DMS153 treated with DMSO at 0.1 percent for 48 hours (cell line): ENCODE measurements around the gene ZNF592.
"Not testable (repeated sequence)": the region's sequence is repeated elsewhere in the genome, so short reads cannot be mapped to it uniquely, and the experiment has no call there.

Experiments
- DNase-seq: peaks from one replicate; lab custom pipeline; 2025; ENCODE audit not compliant: unreplicated experiment; lab: John Stamatoyannopoulos, UW

Gene ZNF592

DNA sequence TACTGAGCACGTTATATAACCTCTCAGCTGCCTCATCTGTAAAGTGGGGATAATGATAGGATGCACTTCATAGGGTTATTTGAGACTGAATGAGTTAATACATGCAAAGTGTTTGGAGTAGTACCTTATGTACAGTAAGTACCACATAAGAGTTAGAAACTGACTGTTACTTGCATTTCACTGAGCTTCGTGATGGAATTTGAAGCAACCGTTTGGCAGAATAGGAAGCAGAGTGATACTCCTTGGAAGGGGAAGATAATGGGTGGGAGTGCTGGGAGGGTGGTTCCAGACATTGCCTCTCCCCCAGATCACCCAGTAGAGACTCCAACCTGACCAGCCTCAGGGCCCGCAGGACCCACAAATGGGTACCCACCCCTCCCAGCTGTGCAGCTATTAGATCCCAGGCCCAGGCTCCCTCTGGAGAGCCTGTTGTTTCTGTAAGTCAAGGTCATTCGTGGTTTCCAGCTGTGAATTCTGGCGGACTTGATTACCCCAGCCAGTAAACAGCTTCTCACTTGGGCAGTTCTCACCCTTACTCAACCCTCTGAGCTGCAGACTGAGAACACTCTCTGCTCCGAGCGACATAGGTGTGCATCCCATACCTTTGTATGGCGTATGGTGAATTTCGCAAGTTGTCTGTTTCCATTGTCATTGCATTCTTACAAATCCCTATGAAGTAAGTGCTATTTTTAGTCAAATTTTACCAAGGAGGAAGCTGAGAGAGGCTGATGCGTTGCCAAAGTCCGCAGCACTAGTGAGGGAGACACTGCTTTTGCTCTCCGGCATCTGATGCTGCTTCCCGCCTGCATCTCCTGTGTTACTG is 79.9 kb downstream of the ZNF592 start:
- no peak for DNase-seq

DNA sequence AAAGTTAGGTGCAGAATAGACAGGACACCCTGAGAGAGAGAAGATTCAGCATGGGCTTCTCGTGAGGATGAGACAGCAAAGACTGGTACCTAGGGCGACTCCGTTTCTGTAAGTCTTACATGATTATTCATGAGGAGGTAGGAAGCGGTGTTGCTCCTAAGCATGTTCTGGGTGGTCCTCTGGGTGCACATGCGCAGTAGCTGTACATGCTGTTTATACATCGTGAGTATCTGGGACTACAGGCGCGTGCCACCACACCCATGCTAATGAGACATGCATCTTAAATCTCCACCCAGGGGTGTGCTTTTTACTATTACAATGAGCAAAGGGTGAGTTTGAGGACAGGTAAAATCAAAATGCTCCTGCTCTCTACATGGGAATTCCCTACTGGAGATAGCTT is 81.0 kb downstream of the ZNF592 start:
- no peak for DNase-seq

DNA sequence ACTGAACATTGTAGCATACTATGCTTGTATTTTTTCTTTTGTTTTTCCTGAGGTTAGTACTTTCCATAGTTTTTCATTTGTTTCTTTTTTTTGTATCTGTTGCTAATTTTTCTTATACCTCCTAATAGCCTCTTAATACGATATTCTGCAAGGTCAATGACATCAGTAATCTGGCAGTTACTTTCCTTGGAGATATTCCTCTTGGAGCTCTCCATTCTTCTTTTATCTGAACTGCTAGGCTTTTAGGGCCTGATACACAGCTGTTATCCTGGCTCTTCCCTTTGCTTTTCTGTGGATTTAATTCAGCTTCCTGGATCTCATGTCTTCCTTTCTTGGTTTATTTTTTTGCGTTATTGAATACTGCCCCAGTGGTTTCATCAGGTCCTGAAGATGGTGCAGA is 81.6 kb downstream of the ZNF592 start:
- DNase-seq: no peak

DNA sequence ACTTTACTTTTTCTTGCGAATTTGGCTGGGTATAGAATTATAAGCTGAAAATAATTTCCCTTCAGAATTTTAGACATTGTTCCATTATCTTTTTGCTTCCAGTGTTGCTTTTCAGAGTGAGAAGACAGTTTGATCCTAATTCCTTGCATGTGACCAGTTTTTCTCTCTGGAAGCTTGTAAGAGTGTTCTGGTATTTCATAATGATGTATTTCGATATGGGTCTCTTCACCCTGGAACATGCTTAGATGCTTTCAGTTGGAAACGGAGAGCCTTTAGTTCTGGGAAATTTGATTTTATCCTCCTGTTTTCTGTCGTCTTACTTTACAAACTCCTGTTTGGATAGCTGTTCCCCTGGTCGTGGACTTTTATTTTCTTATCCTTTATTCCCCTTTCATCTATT is 82.6 kb downstream of the ZNF592 start:
- no peak for DNase-seq

DNA sequence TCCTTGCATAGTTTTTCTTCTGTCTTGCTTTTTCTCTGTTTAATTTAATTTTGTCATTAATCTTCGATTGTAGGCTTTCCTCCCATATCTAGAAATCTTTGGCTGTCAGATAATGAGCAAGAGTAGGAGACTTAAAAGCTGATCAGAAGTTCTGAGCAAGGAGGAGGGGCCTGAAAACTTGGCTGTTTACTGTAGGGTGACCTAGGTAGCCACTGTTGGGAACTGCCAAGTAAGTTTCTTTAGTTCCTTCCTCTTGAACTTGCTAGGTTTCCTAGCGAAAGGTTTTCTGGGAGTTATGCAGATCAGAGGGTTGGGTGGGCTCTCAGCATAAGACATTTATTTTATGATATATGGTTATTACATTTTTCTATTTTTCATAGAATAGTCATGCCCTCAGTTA is 83.2 kb downstream of the ZNF592 start:
- no peak for DNase-seq

DNA sequence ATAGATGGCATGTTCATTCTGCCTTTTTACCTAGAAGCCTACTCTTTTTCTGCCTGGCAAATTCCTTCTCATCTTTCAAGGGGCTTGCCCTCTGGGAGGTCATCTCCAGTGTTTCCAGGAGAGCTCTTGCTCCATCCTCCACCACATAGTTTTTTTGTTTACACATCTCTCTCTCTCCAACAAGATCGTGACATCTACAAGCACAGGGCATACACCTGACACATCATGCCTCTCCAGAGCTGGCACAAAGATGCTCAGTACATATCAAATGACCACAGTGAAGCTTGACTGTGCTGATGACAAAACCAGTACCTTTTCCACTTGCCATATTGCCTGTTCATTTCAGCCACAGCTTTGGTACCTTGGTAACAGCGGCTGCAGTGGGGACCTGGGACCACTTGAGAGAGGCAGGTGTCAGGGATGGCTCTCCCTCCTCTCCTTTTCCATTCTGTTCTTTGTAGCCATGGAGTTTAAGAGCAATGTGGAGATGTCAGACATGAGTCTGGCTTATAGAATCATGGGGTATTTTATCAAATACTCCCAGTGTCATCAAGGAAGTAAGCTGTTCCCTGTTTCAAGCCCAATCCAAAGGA is 84.2 kb downstream of the ZNF592 start:
- no peak for DNase-seq

DNA sequence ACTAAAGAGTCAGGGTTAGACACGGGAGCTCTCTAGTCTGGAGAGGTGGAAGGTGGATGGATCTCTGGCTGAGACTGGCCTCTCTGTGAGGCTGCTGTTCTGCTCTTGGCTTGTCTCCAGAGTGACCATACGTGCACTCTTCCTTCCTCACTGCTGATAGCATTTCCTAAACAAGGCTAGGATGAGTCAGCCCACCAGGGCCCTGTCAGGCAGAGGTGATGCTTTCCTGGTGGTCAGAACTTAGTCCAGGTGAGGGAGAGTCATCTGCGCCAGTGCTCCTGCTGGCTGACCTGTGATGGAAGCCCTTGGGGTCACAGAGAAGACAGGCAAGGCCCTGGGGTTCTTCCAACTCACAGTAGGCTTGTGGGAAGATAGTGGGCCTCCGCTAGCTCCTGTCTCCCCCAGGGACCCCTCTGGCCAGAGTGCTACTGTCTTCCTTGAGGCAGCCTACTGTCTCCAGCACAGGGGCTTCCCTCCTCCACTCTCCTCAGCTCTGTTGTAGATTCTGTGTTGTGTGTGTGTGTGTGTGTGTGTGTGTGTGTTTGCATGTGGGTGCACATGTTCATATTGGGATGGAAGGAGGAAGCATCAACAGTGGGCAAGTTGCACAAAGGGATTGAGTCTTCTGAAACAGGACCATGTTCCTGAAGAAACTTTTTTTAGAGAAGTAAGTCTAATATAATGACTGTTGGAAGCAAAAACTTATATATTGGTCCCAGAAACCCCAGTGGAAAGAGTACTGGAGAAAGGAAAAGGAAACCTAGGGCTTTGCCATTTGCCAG is 85.2 kb downstream of the ZNF592 start:
- DNase-seq: no peak

DNA sequence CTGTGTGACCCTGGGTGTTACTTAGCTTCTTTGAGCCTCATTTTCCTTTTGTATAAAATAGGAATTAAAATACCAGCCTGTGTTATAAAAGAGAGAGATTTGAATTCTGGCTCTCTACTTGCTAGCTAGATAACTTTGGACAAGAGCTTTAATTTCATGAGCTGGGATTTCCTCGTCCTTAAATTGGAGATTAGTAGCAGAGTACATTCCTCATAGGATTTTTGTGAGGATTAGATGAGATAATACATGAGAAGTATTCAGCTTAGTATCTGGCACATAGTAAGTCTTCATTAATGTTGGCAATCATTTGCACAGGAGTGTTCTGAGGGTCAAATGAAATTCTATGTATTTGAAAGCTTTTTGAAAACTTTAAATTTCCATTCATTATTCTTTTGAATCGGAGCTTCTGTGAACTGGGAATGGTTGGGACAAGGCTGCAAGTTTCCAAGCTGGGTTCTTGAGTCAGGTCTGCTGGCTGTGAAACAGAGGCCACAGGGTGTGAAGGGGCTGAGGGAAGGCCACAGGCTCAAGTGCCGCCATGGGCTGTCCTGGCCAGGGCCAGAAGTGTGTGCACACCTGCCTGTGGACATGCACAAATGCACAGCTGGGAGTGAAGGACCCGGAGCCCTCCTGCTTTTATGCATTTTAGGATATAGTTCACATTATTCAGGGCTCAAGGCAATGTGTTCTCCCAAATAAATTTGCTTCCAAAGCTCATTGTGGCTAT is 86.0 kb downstream of the ZNF592 start:
- DNase-seq: no peak

DNA sequence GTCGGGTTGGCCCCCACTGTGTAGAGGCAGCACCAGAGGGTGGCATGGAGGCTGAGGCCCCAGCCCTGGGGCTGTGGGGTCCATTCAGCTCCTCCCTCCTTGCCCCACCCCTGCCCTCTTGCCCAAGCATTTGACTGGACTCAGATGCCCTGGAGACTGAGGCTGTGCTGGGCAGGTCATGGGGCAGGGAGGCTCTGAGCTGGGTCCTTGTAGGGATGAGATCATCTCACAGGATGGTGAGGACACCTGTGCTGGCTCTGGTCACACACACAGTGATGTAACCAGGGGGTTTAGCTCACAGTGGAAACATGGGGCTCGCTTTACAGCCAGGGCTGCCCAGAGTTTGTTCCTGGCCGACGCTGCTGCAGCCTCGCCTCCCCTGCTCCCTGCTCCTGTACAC is 86.6 kb downstream of the ZNF592 start:
- DNase-seq: no peak

DNA sequence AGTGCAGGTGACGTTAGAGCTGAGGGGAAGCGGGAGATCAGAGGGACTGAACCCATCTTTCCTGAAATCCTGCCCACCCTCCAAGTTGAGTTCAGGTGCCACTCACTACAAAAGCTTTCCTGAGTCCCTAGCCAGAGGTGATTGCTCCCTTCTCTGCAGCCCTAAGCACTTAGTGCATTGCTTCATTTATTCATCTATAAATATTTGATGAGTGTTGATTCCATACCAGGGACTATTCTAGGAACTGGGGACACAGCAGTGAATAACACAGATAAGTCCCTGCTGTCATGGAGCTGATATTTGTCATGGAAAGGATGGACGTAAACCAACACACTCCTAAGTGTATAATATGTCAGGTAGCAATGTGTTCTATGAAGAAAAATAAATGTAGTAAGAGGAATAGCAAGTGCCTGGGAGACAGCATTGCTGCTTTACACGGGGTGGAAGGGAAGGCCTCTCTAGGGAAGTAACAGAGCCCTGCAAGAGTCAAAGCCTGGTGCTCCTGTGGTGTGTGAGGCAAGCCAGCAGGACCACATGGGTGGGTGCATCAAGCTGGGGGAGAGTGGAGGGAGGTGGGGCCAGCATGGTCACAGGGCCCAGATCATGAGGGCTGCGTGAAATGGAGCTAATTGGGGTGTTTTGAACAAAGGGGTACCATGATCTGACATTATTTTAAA is 87.4 kb downstream of the ZNF592 start:
- no peak for DNase-seq

DNA sequence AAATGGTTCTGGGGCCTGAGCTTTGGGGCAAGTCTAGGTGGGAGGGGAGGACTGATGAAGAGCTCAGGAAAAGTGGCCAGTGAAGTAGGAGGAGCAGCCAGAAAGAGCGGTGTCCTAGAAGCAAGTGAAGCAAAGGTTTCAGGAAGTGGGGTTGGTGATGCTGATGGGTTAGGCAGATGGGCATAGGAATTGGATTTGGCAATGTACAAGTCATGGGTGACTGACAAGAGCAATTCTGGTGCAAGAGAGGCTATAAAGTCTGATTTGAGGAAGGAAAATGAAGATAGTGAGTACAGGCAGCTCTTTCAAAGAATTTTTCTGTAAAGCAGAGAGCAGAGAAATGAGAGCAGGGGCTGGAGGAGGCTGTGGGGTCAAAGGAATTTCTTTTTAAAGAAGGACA is 88.5 kb downstream of the ZNF592 start:
- DNase-seq: no peak

DNA sequence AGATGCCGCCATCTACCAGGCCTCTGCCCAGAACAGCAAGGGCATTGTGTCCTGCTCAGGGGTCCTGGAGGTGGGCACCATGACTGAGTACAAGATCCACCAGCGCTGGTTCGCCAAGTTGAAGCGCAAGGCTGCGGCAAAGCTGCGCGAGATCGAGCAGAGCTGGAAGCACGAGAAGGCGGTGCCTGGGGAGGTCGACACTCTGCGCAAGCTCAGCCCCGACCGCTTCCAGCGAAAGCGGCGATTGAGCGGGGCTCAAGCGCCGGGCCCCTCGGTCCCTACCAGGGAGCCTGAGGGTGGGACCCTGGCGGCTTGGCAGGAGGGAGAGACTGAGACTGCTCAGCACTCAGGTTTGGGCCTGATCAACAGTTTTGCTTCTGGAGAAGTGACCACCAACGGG is 91.3 kb downstream of the ZNF592 start:
- no peak for DNase-seq

DNA sequence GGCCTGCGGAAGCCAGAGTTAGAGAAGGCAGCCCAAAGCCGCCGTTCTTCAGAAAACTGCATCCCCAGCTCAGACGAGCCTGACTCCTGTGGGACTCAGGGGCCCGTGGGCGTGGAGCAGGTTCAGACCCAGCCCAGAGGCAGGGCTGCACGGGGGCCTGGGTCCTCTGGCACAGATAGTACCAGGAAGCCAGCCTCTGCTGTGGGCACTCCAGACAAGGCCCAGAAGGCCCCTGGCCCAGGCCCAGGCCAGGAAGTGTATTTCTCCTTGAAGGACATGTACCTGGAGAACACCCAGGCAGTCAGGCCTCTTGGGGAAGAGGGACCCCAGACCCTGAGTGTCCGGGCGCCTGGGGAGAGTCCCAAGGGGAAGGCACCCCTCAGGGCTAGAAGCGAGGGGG is 91.9 kb downstream of the ZNF592 start:
- no peak for DNase-seq

DNA sequence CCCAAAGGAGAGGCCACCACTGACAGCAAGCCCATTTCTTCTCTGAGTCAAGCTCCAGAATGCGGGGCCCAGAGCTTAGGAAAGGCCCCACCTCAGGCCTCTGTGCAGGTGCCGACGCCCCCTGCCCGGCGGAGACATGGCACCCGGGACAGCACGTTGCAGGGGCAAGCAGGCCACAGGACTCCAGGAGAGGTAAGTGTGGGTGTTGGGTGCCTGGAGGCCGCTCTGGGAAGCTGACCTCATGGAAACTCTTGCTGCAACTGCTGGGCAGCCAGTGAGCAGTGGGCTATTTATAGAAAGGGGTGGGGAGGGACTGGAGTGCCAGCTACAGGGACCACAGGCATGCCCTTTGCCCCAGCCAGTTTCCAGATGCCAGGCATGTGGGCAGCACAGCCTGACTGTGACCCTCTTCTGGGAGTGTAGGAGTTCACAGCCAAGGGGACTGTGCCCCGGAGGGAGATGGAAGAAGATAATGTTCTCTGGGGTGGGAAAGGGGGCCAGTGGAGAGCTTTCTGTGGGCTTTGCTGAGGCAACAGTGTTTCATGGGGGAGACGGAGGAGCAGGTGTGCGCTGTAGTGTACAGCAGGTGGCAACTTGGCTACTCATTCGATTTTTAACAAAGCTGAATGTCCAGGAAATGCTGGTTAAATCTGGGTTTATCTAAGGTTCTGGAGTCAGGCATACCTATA is 92.5 kb downstream of the ZNF592 start:
- no peak for DNase-seq

DNA sequence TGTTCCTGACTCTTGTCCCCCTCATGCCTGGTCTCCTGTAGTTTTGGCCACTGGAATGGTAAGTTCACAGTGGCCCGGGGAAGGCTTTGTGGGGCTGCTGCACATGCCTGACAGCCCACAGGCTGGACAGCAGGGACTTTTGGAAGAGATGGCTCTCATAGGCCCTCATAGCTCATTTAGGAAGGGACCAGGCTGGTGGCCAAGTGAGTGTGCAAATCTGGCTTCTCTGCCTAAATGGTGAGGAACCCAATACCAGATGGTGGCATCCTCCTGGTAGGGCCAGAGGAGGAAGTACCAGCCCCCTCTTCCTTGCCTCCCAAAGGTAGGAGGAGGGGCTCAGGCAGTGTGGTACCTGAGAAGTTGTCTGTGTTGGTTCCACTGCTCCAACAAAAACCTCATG is 94.4 kb downstream of the ZNF592 start:
- no peak for DNase-seq

DNA sequence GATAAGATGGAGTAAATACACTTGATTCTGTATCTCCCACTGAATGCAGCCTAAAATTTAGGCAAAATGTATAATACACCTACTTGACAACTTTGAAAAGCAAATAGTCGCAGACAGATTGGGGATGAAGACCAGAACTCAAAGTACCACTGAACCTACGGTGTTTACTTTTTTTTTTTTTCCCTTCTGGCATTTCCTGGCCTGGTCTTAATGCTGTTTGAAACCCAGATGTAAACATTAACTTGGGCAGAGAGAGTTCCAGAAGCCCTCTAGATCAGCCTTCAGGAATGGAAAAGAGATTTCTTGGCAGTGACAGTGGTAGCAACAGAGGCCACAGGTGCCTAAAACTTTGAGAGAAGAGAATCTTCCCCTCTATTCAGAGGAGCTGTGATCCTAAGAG is 96.6 kb downstream of the ZNF592 start:
- no peak for DNase-seq

DNA sequence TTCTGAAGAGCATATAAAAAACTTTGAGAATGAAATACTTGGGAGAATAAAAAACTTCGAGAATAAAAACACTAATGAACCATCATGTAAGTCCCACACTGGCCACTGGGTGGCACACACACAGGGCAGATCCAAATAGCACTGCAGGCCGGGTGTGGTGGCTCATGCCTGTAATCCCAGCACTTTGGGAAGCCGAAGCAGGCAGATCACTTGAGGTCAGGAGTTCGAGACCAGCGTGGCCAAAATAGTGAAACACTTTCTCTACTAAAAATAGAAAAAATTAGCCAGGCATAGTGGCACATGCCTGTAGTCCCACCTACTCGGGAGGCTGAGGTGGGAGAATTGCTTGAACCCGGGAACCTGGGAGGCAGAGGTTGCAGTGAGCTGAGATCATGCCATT is 97.2 kb downstream of the ZNF592 start:
- DNase-seq: not testable (repeated sequence)

DNA sequence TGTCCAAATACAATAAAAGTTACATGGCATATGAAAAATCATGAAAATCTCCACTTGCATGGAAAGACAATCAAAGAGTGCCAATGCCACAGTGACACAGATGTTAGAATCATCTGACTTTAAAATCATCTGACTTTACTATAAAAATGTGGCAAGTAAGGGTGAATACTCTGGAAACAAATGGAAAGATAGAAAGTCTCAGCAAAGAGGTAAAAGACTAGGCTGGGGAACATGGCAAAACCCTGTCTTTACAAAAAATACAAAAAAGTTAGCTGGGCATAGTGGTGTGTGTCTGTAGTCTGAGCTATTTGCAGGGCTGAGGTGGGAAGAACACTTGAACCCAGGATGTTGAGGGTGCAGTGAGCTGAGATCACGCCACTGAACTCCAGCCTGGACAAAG is 97.9 kb downstream of the ZNF592 start:
- no peak for DNase-seq

DNA sequence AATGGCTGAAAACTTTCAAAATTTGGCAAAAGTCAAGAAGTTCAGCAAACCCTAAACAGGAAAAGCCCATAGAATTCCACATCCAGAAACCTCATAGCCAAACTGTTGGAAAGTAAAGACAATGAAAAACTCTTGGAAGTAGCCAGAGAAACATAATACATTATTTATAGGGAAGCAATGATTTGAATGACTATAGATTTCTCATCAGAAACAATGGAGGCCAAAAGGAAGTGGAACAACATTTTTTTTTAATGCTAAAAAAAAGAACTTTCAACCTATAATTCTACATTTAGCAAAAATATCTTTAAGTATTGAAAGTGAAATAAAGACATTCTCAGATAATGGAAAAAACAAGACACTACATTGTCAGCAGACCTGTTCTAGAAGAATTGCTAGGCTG is 99.0 kb downstream of the ZNF592 start:
- DNase-seq: no peak

DNA sequence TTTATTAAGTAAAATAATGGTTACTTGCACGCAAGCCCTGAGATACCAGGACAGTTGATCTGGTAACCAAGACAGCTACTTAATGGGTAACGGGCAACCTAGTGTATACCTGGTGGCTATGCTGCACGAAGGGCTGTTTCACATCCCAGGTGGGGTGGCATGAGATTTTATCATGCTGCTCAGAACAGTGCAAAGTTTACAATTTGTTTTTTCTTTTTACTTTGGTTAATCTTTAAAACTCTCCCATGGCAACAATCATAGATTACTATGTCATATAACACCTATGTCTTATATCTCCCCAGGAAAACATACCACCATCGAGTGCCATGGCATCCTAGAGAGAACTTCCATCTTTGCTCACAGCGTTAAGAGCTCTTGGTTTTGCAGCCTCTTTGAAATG is 103.8 kb downstream of the ZNF592 start:
- DNase-seq: no peak
